GM12878 (cell line): ENCODE measurements around the gene TDRD9.

ENCODE experiments used
- NFYB ChIP-seq: IDR thresholded peaks from 2 replicates; pipeline ENCODE4 v1.6.1; 2011; ENCODE audit warnings: low read depth, mild to moderate bottlenecking, low read length, improper control_type of control experiment, moderate library complexity; ENCODE audit not compliant: insufficient read depth
- NR2C1 ChIP-seq: fragments of 450-650 bp; IDR thresholded peaks from 2 replicates; pipeline ENCODE4 v1.6.1; 2017; ENCODE audit warnings: antibody characterized with exemption, mild to moderate bottlenecking, moderate library complexity
- POLR2AphosphoS2 ChIP-seq: IDR thresholded peaks from 2 replicates; pipeline ENCODE4 v1.6.1; 2011; ENCODE audit warnings: low read depth, mild to moderate bottlenecking, low read length, improper control_type of control experiment, moderate library complexity
- POLR2AphosphoS5 ChIP-seq: IDR thresholded peaks from 2 replicates; pipeline ENCODE4 v1.6.1; 2011; ENCODE audit warnings: mild to moderate bottlenecking, low read length, inconsistent platforms
- SIN3A ChIP-seq: IDR thresholded peaks from 2 replicates; pipeline ENCODE4 v1.6.1; 2012; ENCODE audit warnings: low read depth, low read length, improper control_type of control experiment
- SP1 ChIP-seq: IDR thresholded peaks from one replicate; pipeline ENCODE4 v1.6.1; 2011; ENCODE audit warnings: low read depth, low read length
- SPI1 ChIP-seq: IDR thresholded peaks from 2 replicates; pipeline ENCODE4 v1.6.1; 2011; ENCODE audit warnings: low read depth, mild to moderate bottlenecking, low read length, moderate library complexity, borderline replicate concordance; ENCODE audit not compliant: insufficient read depth
- STAT1 ChIP-seq: fragments of 450-650 bp; conservative IDR thresholded peaks from 2 replicates; pipeline ENCODE4 v1.6.1; 2014; ENCODE audit warnings: antibody characterized with exemption, mild to moderate bottlenecking
- ZNF274 ChIP-seq: IDR thresholded peaks from one replicate; pipeline ENCODE4 v1.8.0; 2011; ENCODE audit not compliant: insufficient read length, insufficient read depth
- TF ChIP-seq, protein P1 (sequence below): IDR thresholded peaks from 2 replicates; pipeline ENCODE4 v1.6.1; 2012; ENCODE audit warnings: low read depth, low read length, improper control_type of control experiment
- TF ChIP-seq, protein P2 (sequence below), 3 experiments: IDR thresholded peaks in 2 of 3; conservative IDR thresholded peaks in 1 of 3; 2 replicates each; pipeline ENCODE4 v1.5.1; 2011; ENCODE audit warnings: low read depth in 3 of 3, low read length in 3 of 3, mild to moderate bottlenecking in 3 of 3, control low read depth in 2 of 3, moderate library complexity in 2 of 3, inconsistent platforms in 1 of 3, mixed read lengths in 1 of 3; ENCODE audit not compliant: control insufficient read depth in 2 of 3, insufficient read depth in 1 of 3; ENCODE audit errors: extremely low read depth in 1 of 3
- TF ChIP-seq, protein P3 (sequence below): fragments of 450-650 bp; IDR thresholded peaks from 2 replicates; pipeline ENCODE4 v1.6.1; 2017; ENCODE audit warnings: mild to moderate bottlenecking
- TF ChIP-seq, protein P4 (sequence below): IDR thresholded peaks from 2 replicates; pipeline ENCODE4 v1.6.1; 2012; ENCODE audit warnings: mild to moderate bottlenecking, low read depth, low read length

DNA sequence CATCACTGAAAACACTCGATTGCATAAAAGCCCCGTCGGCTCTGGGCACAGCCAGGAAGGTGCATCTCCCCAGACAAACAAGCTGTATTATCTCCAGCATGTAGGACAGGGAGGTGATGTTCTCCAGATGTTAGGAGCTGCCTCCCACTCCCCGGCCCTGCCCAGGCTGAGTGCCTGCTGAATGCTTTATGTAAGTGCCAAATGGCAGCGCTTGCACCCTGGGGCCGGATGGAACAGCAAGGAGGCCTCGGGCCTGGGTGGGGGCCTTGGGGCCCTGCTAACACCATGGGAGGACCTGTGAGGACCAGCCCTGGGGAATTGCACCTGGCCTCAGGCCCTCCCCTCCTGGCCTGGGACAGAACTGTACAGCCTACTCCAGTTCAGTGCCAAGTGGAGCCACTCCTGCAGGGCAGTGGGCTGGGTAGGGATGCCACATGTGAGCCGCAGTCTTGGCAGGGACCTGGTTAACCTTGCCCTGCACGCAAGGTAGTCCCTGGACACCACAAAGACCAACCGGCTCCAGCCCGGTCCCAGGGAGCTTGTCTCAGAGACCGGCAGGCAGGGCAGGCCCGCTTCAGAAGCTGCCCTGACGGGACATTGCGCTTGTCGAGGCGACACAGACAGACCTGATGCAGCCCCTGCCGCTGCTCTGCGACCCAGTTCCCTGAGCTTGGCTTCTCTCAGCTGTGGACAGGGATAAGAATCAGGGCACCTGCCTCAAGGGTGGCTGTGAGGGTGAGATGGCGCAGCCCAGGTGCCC is 45.6 kb upstream of the TDRD9 start:
- TF ChIP-seq, protein P1, sequence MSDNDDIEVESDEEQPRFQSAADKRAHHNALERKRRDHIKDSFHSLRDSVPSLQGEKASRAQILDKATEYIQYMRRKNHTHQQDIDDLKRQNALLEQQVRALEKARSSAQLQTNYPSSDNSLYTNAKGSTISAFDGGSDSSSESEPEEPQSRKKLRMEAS: no peak
- no peak for TF ChIP-seq POLR2AphosphoS5
- TF ChIP-seq, protein P2, sequence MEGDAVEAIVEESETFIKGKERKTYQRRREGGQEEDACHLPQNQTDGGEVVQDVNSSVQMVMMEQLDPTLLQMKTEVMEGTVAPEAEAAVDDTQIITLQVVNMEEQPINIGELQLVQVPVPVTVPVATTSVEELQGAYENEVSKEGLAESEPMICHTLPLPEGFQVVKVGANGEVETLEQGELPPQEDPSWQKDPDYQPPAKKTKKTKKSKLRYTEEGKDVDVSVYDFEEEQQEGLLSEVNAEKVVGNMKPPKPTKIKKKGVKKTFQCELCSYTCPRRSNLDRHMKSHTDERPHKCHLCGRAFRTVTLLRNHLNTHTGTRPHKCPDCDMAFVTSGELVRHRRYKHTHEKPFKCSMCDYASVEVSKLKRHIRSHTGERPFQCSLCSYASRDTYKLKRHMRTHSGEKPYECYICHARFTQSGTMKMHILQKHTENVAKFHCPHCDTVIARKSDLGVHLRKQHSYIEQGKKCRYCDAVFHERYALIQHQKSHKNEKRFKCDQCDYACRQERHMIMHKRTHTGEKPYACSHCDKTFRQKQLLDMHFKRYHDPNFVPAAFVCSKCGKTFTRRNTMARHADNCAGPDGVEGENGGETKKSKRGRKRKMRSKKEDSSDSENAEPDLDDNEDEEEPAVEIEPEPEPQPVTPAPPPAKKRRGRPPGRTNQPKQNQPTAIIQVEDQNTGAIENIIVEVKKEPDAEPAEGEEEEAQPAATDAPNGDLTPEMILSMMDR (IDR thresholded peaks at IDR 0.05 in 2 of 3, conservative IDR thresholded peaks at IDR 0.05 in 1 of 3; ENCODE audit: control insufficient read depth in 2 of 3, extremely low read depth in 1 of 3, insufficient read depth in 1 of 3, low read depth in 3 of 3, low read length in 3 of 3): no peak
- no peak for TF ChIP-seq SIN3A
- no peak for TF ChIP-seq NR2C1
- TF ChIP-seq SP1: no peak
- TF ChIP-seq NFYB: no peak
- TF ChIP-seq ZNF274: no peak
- TF ChIP-seq, protein P3, sequence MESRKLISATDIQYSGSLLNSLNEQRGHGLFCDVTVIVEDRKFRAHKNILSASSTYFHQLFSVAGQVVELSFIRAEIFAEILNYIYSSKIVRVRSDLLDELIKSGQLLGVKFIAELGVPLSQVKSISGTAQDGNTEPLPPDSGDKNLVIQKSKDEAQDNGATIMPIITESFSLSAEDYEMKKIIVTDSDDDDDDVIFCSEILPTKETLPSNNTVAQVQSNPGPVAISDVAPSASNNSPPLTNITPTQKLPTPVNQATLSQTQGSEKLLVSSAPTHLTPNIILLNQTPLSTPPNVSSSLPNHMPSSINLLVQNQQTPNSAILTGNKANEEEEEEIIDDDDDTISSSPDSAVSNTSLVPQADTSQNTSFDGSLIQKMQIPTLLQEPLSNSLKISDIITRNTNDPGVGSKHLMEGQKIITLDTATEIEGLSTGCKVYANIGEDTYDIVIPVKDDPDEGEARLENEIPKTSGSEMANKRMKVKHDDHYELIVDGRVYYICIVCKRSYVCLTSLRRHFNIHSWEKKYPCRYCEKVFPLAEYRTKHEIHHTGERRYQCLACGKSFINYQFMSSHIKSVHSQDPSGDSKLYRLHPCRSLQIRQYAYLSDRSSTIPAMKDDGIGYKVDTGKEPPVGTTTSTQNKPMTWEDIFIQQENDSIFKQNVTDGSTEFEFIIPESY: no peak
- no peak for TF ChIP-seq STAT1
- TF ChIP-seq, protein P4, sequence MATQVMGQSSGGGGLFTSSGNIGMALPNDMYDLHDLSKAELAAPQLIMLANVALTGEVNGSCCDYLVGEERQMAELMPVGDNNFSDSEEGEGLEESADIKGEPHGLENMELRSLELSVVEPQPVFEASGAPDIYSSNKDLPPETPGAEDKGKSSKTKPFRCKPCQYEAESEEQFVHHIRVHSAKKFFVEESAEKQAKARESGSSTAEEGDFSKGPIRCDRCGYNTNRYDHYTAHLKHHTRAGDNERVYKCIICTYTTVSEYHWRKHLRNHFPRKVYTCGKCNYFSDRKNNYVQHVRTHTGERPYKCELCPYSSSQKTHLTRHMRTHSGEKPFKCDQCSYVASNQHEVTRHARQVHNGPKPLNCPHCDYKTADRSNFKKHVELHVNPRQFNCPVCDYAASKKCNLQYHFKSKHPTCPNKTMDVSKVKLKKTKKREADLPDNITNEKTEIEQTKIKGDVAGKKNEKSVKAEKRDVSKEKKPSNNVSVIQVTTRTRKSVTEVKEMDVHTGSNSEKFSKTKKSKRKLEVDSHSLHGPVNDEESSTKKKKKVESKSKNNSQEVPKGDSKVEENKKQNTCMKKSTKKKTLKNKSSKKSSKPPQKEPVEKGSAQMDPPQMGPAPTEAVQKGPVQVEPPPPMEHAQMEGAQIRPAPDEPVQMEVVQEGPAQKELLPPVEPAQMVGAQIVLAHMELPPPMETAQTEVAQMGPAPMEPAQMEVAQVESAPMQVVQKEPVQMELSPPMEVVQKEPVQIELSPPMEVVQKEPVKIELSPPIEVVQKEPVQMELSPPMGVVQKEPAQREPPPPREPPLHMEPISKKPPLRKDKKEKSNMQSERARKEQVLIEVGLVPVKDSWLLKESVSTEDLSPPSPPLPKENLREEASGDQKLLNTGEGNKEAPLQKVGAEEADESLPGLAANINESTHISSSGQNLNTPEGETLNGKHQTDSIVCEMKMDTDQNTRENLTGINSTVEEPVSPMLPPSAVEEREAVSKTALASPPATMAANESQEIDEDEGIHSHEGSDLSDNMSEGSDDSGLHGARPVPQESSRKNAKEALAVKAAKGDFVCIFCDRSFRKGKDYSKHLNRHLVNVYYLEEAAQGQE: no peak
- no peak for TF ChIP-seq POLR2AphosphoS2
- TF ChIP-seq SPI1: no peak
